GM23338 (cell line): ENCODE data around the gene EXTL1. TPM values are rescaled to one million over a fixed set of nuclear protein-coding genes. Genes with fewer than 3 reads are reported as not detected.

ENCODE experiments used
- ATAC-seq: fragments of 200-7000 bp; cut with Tn5 transposase; 3 replicates; pipeline ENCODE4 v1.9.1; 2020
- DNase-seq: peaks from one replicate; pipeline ENCODE4 v3.0.0-alpha.2; 2015; ENCODE audit warnings: low spot score
- H2AFZ ChIP-seq: fragments of 200-600 bp; sonication (generic); 2 replicates; pipeline ENCODE4 v1.8.0; 2016; ENCODE audit warnings: antibody characterized with exemption, mild to moderate bottlenecking, moderate library complexity
- H3F3A ChIP-seq: fragments of 200-600 bp; sonication (generic); replicated peaks from 2 replicates; pipeline ENCODE4 v1.8.0; 2017; ENCODE audit warnings: antibody characterized with exemption, mixed run types, low read depth
- H3K27ac ChIP-seq: fragments of 200-600 bp; sonication (generic); 2 replicates; pipeline ENCODE4 v1.6.1; 2016; ENCODE audit warnings: low read depth
- H3K27me3 ChIP-seq: fragments of 200-600 bp; sonication (generic); 2 replicates; pipeline ENCODE4 v1.8.0; 2016; ENCODE audit warnings: mild to moderate bottlenecking, mixed run types, moderate library complexity; ENCODE audit not compliant: insufficient read depth
- H3K36me3 ChIP-seq: fragments of 200-600 bp; sonication (generic); 2 replicates; pipeline ENCODE4 v1.8.0; 2016; ENCODE audit warnings: mild to moderate bottlenecking; ENCODE audit not compliant: insufficient read depth
- H3K4me1 ChIP-seq: fragments of 200-600 bp; sonication (generic); 2 replicates; pipeline ENCODE4 v1.8.0; 2016; ENCODE audit warnings: mild to moderate bottlenecking, moderate library complexity; ENCODE audit not compliant: insufficient read depth
- H3K4me2 ChIP-seq: fragments of 200-600 bp; sonication (generic); 2 replicates; pipeline ENCODE4 v1.7.1; 2017; ENCODE audit warnings: mixed run types
- H3K4me3 ChIP-seq: fragments of 200-600 bp; sonication (generic); 2 replicates; pipeline ENCODE4 v1.6.1; 2016; ENCODE audit warnings: mixed run types
- H3K79me2 ChIP-seq: fragments of 200-600 bp; sonication (generic); replicated peaks from 2 replicates; pipeline ENCODE4 v1.8.0; 2017; ENCODE audit warnings: mild to moderate bottlenecking; ENCODE audit not compliant: insufficient read depth
- H3K9me2 ChIP-seq: fragments of 200-600 bp; sonication (generic); 2 replicates; pipeline ENCODE4 v1.8.0; 2017; ENCODE audit not compliant: insufficient read depth
- H4K20me1 ChIP-seq: fragments of 200-600 bp; sonication (generic); replicated peaks from 2 replicates; pipeline ENCODE4 v1.8.0; 2017; ENCODE audit warnings: mild to moderate bottlenecking; ENCODE audit not compliant: insufficient read depth
- H3K27ac Mint-ChIP-seq: 2 replicates; pipeline ENCODE4 v1.8.0; 2020; ENCODE audit warnings: inconsistent platforms, mild to moderate bottlenecking, moderate library complexity, mixed read lengths
- H3K27me3 Mint-ChIP-seq: 3 replicates; pipeline ENCODE4 v1.8.0; 2022; ENCODE audit warnings: low read depth, mild to moderate bottlenecking, moderate library complexity, mixed read lengths, inconsistent platforms; ENCODE audit not compliant: insufficient read depth, poor library complexity
- H3K36me3 Mint-ChIP-seq: 3 replicates; pipeline ENCODE4 v1.8.0; 2021; ENCODE audit warnings: low read depth, mild to moderate bottlenecking, inconsistent platforms, moderate library complexity, mixed read lengths
- H3K4me1 Mint-ChIP-seq: 3 replicates; pipeline ENCODE4 v1.8.0; 2020; ENCODE audit warnings: mild to moderate bottlenecking, inconsistent platforms, mixed read lengths
- H3K4me3 Mint-ChIP-seq: 3 replicates; pipeline ENCODE4 v1.8.0; 2021; ENCODE audit warnings: moderate library complexity, mild to moderate bottlenecking, inconsistent platforms, mixed read lengths
- H3K9me3 Mint-ChIP-seq: 3 replicates; pipeline ENCODE4 v1.8.0; 2020; ENCODE audit warnings: moderate library complexity, mild to moderate bottlenecking, inconsistent platforms, mixed read lengths
- CTCF ChIP-seq, 2 experiments: fragments of 200-600 bp in 1 of 2; sonication (generic) in 1 of 2; conservative IDR thresholded peaks; 2 replicates each; pipeline versions ENCODE4 v1.5.1 to v1.6.1; 2016 to 2017; ENCODE audit warnings: antibody characterized with exemption in 2 of 2, low read depth in 2 of 2, mild to moderate bottlenecking in 2 of 2, moderate library complexity in 1 of 2
- EZH2 ChIP-seq: fragments of 200-600 bp; sonication (generic); IDR thresholded peaks from one replicate; pipeline ENCODE4 v1.8.0; 2017; ENCODE audit warnings: antibody characterized with exemption, mild to moderate bottlenecking, low read depth; ENCODE audit not compliant: unreplicated experiment
- JUNB ChIP-seq: IDR thresholded peaks from one replicate; pipeline ENCODE4 v1.6.1; 2016; ENCODE audit warnings: antibody characterized with exemption; ENCODE audit not compliant: unreplicated experiment
- NANOG ChIP-seq: IDR thresholded peaks from 2 replicates; pipeline ENCODE4 v1.6.1; 2016; ENCODE audit warnings: antibody characterized with exemption, borderline replicate concordance
- POLR2AphosphoS5 ChIP-seq: IDR thresholded peaks from 2 replicates; pipeline ENCODE4 v1.6.1; 2016; ENCODE audit warnings: antibody characterized with exemption, low read depth
- STAT1 ChIP-seq: IDR thresholded peaks from one replicate; pipeline ENCODE4 v1.6.1; 2016; ENCODE audit warnings: antibody characterized with exemption; ENCODE audit not compliant: unreplicated experiment
- ZNF114 ChIP-seq: fragments of 250-450 bp; sonication (Bioruptor Pico); IDR thresholded peaks from 2 replicates; pipeline ENCODE4 v1.5.0; 2020; ENCODE audit warnings: mild to moderate bottlenecking, moderate library complexity
- ZNF462 ChIP-seq: fragments of 250-450 bp; sonication (Bioruptor Pico); IDR thresholded peaks from 2 replicates; pipeline ENCODE4 v1.5.0; 2020; ENCODE audit warnings: mild to moderate bottlenecking, moderate library complexity
- polyA plus RNA-seq: library from polyadenylated mRNA; unstranded; fragments of >200 nt; fragmentation: Nextera tagmentation; extraction: Ambion mirVana; gene quantifications from 2 replicates; pipeline ENCODE4 v1.2.1, GENCODE V29; 2016
- total RNA-seq: library from RNA; depleted of rRNA; stranded (reverse); fragments of >200 nt; shearing (Covaris generic); gene quantifications from 2 replicates; pipeline ENCODE4 v1.2.3, GENCODE V29; 2014
- TF ChIP-seq, protein P1 (sequence below): IDR thresholded peaks from 2 replicates; pipeline ENCODE4 v1.6.1; 2016; ENCODE audit warnings: antibody characterized with exemption

Gene EXTL1
- total and polyA plus RNA-seq, 2 experiments from 2014 or later: 0.37 to 1.2 TPM

DNA sequence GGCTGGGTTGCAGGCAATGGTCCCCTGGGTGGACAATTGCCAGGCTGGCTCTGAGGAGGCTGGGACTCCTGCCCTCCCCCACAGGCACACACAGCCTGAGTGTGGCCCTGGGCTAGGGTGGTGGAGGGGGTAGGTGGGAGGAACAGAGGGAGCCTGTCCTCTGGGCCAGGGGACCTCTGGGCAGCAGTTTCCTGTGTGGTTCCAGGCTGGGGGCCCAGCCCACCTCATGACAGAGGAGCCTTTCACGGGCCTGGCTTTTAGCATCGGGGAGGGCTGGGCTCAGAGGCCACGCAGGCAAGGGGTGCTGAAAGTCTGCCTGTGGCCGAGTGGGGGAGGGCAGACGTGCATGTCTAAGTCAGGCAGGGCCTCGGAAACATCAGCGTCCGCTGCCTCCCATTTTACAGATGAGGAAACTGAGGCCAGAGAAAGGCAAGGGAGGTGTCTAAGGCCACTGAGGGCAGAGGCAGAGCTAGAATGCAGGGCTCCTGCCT is 7.0 kb downstream of the EXTL1 start:
- TF ChIP-seq ZNF114 (CRISPR knock-in tag) (no peak), POLR2AphosphoS5 (no peak), NANOG (no peak), JUNB (no peak)
- TF ChIP-seq, protein P1, sequence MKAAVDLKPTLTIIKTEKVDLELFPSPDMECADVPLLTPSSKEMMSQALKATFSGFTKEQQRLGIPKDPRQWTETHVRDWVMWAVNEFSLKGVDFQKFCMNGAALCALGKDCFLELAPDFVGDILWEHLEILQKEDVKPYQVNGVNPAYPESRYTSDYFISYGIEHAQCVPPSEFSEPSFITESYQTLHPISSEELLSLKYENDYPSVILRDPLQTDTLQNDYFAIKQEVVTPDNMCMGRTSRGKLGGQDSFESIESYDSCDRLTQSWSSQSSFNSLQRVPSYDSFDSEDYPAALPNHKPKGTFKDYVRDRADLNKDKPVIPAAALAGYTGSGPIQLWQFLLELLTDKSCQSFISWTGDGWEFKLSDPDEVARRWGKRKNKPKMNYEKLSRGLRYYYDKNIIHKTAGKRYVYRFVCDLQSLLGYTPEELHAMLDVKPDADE: no peak
- Histone ChIP-seq H3K79me2 (no peaks in the 10 kb centered on the region), H3F3A (no peaks in the 10 kb centered on the region), H3K9me2 (no peaks in the 10 kb centered on the region), H3K36me3 (no peaks in the 10 kb centered on the region), H2AFZ (no peak overlapping the region), H3K4me3 (no peak overlapping the region), H3K27ac (no peak overlapping the region), H3K27me3 (peaks cover 3% of the 10 kb centered on the region; the same call in 1 of the 2 replicates), H4K20me1 (no peaks in the 10 kb centered on the region), H3K4me2 (no peak overlapping the region), H3K4me1 (no peaks in the 10 kb centered on the region)
- Mint-ChIP-seq H3K36me3 (no peaks in the 10 kb centered on the region), H3K4me3 (no peak overlapping the region), H3K27me3 (peaks cover 10% of the 10 kb centered on the region), H3K27ac (no peak overlapping the region), H3K9me3 (no peaks in the 10 kb centered on the region), H3K4me1 (0 out of 3 replicates have a peak, but pooled peaks cover 2% of the 10 kb centered on the region)
- no peak for ATAC-seq
- no peak for DNase-seq

- H3K9me2 ChIP-seq: no peaks in the 10 kb centered on the region
- no peaks in the 10 kb centered on the region for H3K9me3 Mint-ChIP-seq
- H4K20me1 ChIP-seq: no peaks in the 10 kb centered on the region
- no peaks in the 10 kb centered on the region; the same call in 1 of the 2 replicates for H3K4me1 ChIP-seq
- peak; percentile 17; the same call in 2 of the 3 replicates for ATAC-seq
- no peak overlapping the region for H3K4me3 Mint-ChIP-seq
- H3K36me3 ChIP-seq: no peaks in the 10 kb centered on the region
- no peak overlapping the region for H3K27ac Mint-ChIP-seq
- H3K36me3 Mint-ChIP-seq: no peaks in the 10 kb centered on the region
- no peak overlapping the region for H3K4me3 ChIP-seq
- H3F3A ChIP-seq: no peaks in the 10 kb centered on the region
- no peaks in the 10 kb centered on the region for H3K79me2 ChIP-seq
- H3K27ac ChIP-seq: no peak overlapping the region
- peaks cover 10% of the 10 kb centered on the region for H3K27me3 ChIP-seq
- H3K27me3 Mint-ChIP-seq: peaks cover 17% of the 10 kb centered on the region
- H3K4me1 Mint-ChIP-seq: 0 out of 3 replicates have a peak, but pooled peaks cover 1% of the 10 kb centered on the region
- no peak overlapping the region for H2AFZ ChIP-seq
- H3K4me2 ChIP-seq: no peak overlapping the region
- no peak for DNase-seq
- TF ChIP-seq STAT1 (no peak), NANOG (no peak), ZNF114 (CRISPR knock-in tag) (no peak), ZNF462 (CRISPR knock-in tag) (no peak), EZH2 (no peak), CTCF (conservative IDR thresholded peaks at IDR 0.05; ENCODE audit: low read depth in 2 of 2) (no peak)
Observed at GRCh38 chr1:26029054-26029863, 7.7 kb downstream of the EXTL1 start.
